Neuronal stem cell (in vitro differentiated cells): ENCODE data around the gene KICS2. TPM values are rescaled to one million over a fixed set of nuclear protein-coding genes. Genes with fewer than 3 reads are reported as not detected.

Source experiments
- DNase-seq: peaks from one replicate; pipeline ENCODE4 v3.0.0-alpha.2; 2013; ENCODE audit warnings: low spot score
- H2AFZ ChIP-seq: one replicate; pipeline ENCODE4 v1.6.1; 2013; ENCODE audit warnings: mild to moderate bottlenecking, low read length, inconsistent platforms
- H2AK5ac ChIP-seq: 2 replicates; pipeline ENCODE4 v1.6.1; 2013; ENCODE audit warnings: low read depth, mild to moderate bottlenecking, inconsistent platforms, low read length, moderate library complexity, mixed read lengths
- H2BK120ac ChIP-seq: 2 replicates; pipeline ENCODE4 v1.6.1; 2013; ENCODE audit warnings: low read depth, mild to moderate bottlenecking, inconsistent platforms, low read length, moderate library complexity, mixed read lengths
- H2BK12ac ChIP-seq: one replicate; pipeline ENCODE4 v1.6.1; 2013; ENCODE audit warnings: low read length, inconsistent platforms
- H2BK15ac ChIP-seq: 2 replicates; pipeline ENCODE4 v1.6.1; 2013; ENCODE audit warnings: mild to moderate bottlenecking, low read length, inconsistent platforms, mixed read lengths
- H2BK5ac ChIP-seq: one replicate; pipeline ENCODE4 v1.6.1; 2013; ENCODE audit warnings: inconsistent platforms, mild to moderate bottlenecking, low read length, moderate library complexity
- H3K14ac ChIP-seq: one replicate; pipeline ENCODE4 v1.6.1; 2013; ENCODE audit warnings: low read length, inconsistent platforms
- H3K18ac ChIP-seq: 2 replicates; pipeline ENCODE4 v1.6.1; 2013; ENCODE audit warnings: low read length, inconsistent platforms
- H3K23ac ChIP-seq: 2 replicates; pipeline ENCODE4 v1.6.1; 2013; ENCODE audit warnings: low read depth, mild to moderate bottlenecking, mixed read lengths, low read length, inconsistent platforms; ENCODE audit not compliant: poor library complexity
- H3K27ac ChIP-seq: replicated peaks from 3 replicates; pipeline ENCODE4 v1.5.1; 2013; ENCODE audit warnings: low read length, inconsistent platforms
- H3K27me3 ChIP-seq, 3 experiments: 2 replicates each; pipeline ENCODE4 v1.6.1; 2013; ENCODE audit warnings: low read length in 3 of 3, mild to moderate bottlenecking in 2 of 3, inconsistent platforms in 1 of 3, low read depth in 1 of 3, mixed read lengths in 1 of 3, moderate library complexity in 1 of 3; ENCODE audit not compliant: control insufficient read depth in 3 of 3, insufficient read depth in 3 of 3
- H3K36me3 ChIP-seq, 2 donors: replicated peaks in 1 of 2; 2 replicates each; pipeline ENCODE4 v1.6.1; 2013; ENCODE audit warnings: low read length in 2 of 2; ENCODE audit not compliant: control insufficient read depth in 2 of 2, insufficient read depth in 2 of 2
- H3K4ac ChIP-seq: 2 replicates; pipeline ENCODE4 v1.6.1; 2013; ENCODE audit warnings: inconsistent platforms, mild to moderate bottlenecking, low read length, moderate library complexity
- H3K4me1 ChIP-seq, 2 donors: 1 replicate in 1 of 2; 2 replicates in 1 of 2; pipeline ENCODE4 v1.6.1; 2013; ENCODE audit warnings: low read length in 2 of 2, low read depth in 1 of 2; ENCODE audit not compliant: control insufficient read depth in 2 of 2, insufficient read depth in 1 of 2
- H3K4me2 ChIP-seq: one replicate; pipeline ENCODE4 v1.6.1; 2013; ENCODE audit warnings: mild to moderate bottlenecking, low read length, inconsistent platforms; ENCODE audit not compliant: insufficient read depth, poor library complexity, severe bottlenecking
- H3K4me3 ChIP-seq, 2 donors: 2 replicates each; pipeline ENCODE4 v1.5.1; 2013; ENCODE audit warnings: low read length in 2 of 2, mild to moderate bottlenecking in 2 of 2, inconsistent platforms in 1 of 2, moderate library complexity in 1 of 2
- H3K79me1 ChIP-seq: one replicate; pipeline ENCODE4 v1.6.1; 2013; ENCODE audit warnings: low read depth, mild to moderate bottlenecking, inconsistent platforms, low read length, moderate library complexity
- H3K9ac ChIP-seq: one replicate; pipeline ENCODE4 v1.6.1; 2013; ENCODE audit warnings: mild to moderate bottlenecking, low read depth, low read length, inconsistent platforms; ENCODE audit not compliant: poor library complexity
- H3K9me3 ChIP-seq, 2 donors: replicated peaks in 1 of 2; 2 replicates each; pipeline versions ENCODE3 to v1.6.1; 2013; ENCODE audit warnings: low read length in 2 of 2, mild to moderate bottlenecking in 2 of 2, inconsistent platforms in 1 of 2, low read depth in 1 of 2, mixed read lengths in 1 of 2, moderate library complexity in 1 of 2; ENCODE audit not compliant: control insufficient read depth in 2 of 2, insufficient read depth in 1 of 2
- H4K8ac ChIP-seq: one replicate; pipeline ENCODE4 v1.6.1; 2013; ENCODE audit warnings: low read depth, mild to moderate bottlenecking, inconsistent platforms, low read length, moderate library complexity
- H4K91ac ChIP-seq: one replicate; pipeline ENCODE4 v1.6.1; 2013; ENCODE audit warnings: low read length, low read depth, mild to moderate bottlenecking, inconsistent platforms; ENCODE audit not compliant: poor library complexity
- WGBS, 2 donors: extraction: QIAGEN DNeasy Blood & Tissue Kit; methylation state at CpG; one replicate each; pipeline ENCODE4 v1.1.7; 2013; ENCODE audit warnings: missing lambda C conversion rate in 2 of 2, mixed read lengths in 1 of 2; ENCODE audit not compliant: insufficient read length in 2 of 2, insufficient replicate concordance in 1 of 2; ENCODE audit errors: extremely low coverage in 2 of 2; 5-methylcytosine and 5-hydroxymethylcytosine counted together
- small RNA-seq: library from polyadenylated mRNA; stranded (forward); fragments of <200 nt; extraction: miRNeasy Mini kit (QIAGEN cat#:217004); gene quantifications from one replicate; pipeline ENCODE3, GENCODE V24; 2013; ENCODE audit not compliant: insufficient read depth

Gene KICS2

GRCh38 chr12:64175254-64175945 is 46.7 kb downstream of the KICS2 start:
- no peak overlapping the region for H2BK12ac ChIP-seq
- H3K27ac ChIP-seq: no peak overlapping the region
- H3K9me3 ChIP-seq: no peaks in the 10 kb centered on the region
- H3K4me3 ChIP-seq: no peak overlapping the region
- H2BK15ac ChIP-seq: no peak overlapping the region
- no CpG with 5 or more reads among the region's 2 CpGs for WGBS, 2 donors
- no peak overlapping the region for H3K18ac ChIP-seq
- H2BK5ac ChIP-seq: no peak overlapping the region
- no peaks in the 10 kb centered on the region for H3K27me3 ChIP-seq
- H2BK120ac ChIP-seq: no peak overlapping the region
- no peak for DNase-seq
- no peak overlapping the region for H2AK5ac ChIP-seq
- no peak overlapping the region for H3K9ac ChIP-seq
- H3K36me3 ChIP-seq: no peaks in the 10 kb centered on the region
- no peak overlapping the region for H3K14ac ChIP-seq
- H3K79me1 ChIP-seq: no peaks in the 10 kb centered on the region
- no peak overlapping the region for H4K8ac ChIP-seq
- H3K4me2 ChIP-seq: no peak overlapping the region
- H4K91ac ChIP-seq: no peak overlapping the region
- no peak overlapping the region for H3K4ac ChIP-seq
- H3K4me1 ChIP-seq: peaks cover 0 to 13% of the 10 kb centered on the region in 2 donors
- peak overlapping the region; percentile 57 for H2AFZ ChIP-seq
- no peak overlapping the region for H3K23ac ChIP-seq

GRCh38 chr12:64173456-64173855 is 48.6 kb downstream of the KICS2 start:
- no peak overlapping the region for H2AFZ ChIP-seq
- H2BK12ac ChIP-seq: no peak overlapping the region
- H3K79me1 ChIP-seq: no peaks in the 10 kb centered on the region
- no peak overlapping the region for H3K9ac ChIP-seq
- no peak overlapping the region for H4K8ac ChIP-seq
- no peak overlapping the region for H3K4me3 ChIP-seq
- DNase-seq: no peak
- H3K23ac ChIP-seq: no peak overlapping the region
- no peak overlapping the region for H3K4me2 ChIP-seq
- no peaks in the 10 kb centered on the region for H3K9me3 ChIP-seq
- H2AK5ac ChIP-seq: no peak overlapping the region
- WGBS, 2 donors: no CpG with 5 or more reads among the region's 3 CpGs
- no peak overlapping the region for H4K91ac ChIP-seq
- H3K27me3 ChIP-seq: no peaks in the 10 kb centered on the region
- H3K27ac ChIP-seq: no peak overlapping the region
- no peak overlapping the region for H3K18ac ChIP-seq
- peaks cover 0 to 13% of the 10 kb centered on the region in 2 donors for H3K4me1 ChIP-seq
- H3K14ac ChIP-seq: no peak overlapping the region
- no peak overlapping the region for H2BK15ac ChIP-seq
- H2BK120ac ChIP-seq: no peak overlapping the region
- H3K36me3 ChIP-seq: no peaks in the 10 kb centered on the region
- H3K4ac ChIP-seq: no peak overlapping the region
- no peak overlapping the region for H2BK5ac ChIP-seq

Small RNA genes within 50 kb of the gene (small RNA-seq; reads per million reads assigned to genes)
- gene RNU5A-7P (not detected), gene RNU6-1009P (not detected)
